8988T (cell line): ENCODE data around the gene LINC00632.
"Not testable (repeated sequence)": the region's sequence is repeated elsewhere in the genome, so short reads cannot be mapped to it uniquely, and the experiment has no call there.

Source experiments
- DNase-seq: peaks from one replicate; pipeline ENCODE4 v3.0.0; 2011

The LINC00632 gene

GRCh38 chrX:140709421-140709846 is at the start of gene LINC00632:
Gene LINC00632 (plus strand): TSS chrX:140709759.
- no peak for DNase-seq

GRCh38 chrX:140661643-140662042 is 47.9 kb upstream of the LINC00632 start:
- no peak for DNase-seq

DNA sequence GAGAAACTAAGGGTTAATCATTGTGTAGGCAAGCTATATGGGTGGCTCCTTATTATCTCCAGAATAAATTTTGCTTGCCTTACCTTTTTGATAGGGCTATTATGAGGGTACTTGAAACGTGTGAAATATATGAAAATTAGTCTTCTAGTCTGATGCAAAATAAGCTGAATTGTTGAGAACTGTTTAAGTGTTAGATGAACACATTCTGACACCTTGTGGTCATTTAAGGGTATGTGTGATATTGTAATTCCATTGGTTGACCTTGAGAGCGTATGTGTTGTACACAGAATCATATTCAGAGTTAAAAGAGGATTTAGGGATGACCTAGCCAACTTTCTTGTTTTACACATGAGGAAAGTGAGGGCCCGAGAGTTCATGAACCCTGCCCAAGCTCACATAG is 44.6 kb upstream of the LINC00632 start:
- no peak for DNase-seq

- DNase-seq = no peak
Measured at GRCh38 chrX:140672840-140673731, 36.5 kb upstream of the LINC00632 start.

DNA sequence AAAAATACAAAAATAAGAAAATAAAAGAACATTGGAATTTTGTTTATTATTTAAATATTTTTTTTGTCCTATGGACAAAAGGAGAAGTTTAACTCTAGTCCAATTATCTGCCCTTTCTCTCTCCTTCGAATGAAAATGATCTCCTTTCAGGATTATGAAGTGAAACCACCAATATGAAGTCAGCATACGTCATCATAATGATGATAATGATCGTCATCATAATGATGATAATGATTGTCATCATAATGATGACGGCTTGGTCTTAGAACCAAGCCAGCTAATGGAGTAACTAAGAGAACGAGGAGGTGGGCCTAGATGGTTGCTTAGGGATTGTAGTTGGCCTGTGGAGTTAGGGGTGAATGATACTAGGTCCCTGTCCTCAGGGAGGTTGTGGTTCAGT is 21.9 kb upstream of the LINC00632 start:
- DNase-seq = no peak

- DNase-seq = not testable (repeated sequence)
Measured at GRCh38 chrX:140691596-140691995, 18.0 kb upstream of the LINC00632 start.

DNA sequence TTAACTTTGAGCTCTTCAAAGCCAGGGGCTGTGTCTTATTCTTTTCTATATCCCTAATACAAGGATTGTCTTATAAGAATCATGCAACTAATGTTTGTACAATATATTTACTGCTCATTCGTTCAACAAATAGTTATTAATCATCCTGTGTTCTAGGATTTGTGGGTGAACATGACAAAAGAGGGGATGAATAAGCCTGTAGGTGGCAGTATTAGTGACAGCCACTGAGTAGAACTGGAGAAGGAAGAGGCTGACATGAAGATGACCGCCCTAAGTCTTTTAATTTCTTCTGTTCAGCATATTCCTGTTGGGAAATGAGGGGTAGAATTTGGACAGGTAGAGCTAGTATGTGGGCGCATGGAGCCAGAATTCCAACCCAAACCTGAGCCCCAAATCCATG is 11.9 kb upstream of the LINC00632 start:
- no peak for DNase-seq

GRCh38 chrX:140701480-140701879 is 8.1 kb upstream of the LINC00632 start:
- DNase-seq = no peak

DNA sequence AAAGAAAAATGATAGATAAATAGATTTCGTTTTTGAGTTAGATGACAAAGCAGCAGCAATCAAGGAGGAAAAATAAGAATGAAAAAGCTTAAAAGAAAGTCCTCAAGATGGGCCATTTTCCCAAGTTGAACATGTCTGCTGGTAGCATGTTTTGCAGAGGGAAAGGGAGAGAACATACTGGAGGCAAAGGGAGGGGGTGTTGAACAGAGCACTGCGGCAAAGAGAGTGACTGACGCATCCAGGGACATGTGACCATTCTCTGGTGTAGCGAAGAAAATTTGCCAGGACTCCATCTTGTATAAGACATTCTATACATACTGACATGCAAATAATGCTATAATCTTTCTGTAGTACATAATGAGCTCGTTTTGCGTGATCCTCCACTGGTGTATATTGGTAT is 1.2 kb downstream of the LINC00632 start:
- DNase-seq = no peak

GRCh38 chrX:140711894-140712293 is 2.3 kb downstream of the LINC00632 start:
- DNase-seq = no peak

DNA sequence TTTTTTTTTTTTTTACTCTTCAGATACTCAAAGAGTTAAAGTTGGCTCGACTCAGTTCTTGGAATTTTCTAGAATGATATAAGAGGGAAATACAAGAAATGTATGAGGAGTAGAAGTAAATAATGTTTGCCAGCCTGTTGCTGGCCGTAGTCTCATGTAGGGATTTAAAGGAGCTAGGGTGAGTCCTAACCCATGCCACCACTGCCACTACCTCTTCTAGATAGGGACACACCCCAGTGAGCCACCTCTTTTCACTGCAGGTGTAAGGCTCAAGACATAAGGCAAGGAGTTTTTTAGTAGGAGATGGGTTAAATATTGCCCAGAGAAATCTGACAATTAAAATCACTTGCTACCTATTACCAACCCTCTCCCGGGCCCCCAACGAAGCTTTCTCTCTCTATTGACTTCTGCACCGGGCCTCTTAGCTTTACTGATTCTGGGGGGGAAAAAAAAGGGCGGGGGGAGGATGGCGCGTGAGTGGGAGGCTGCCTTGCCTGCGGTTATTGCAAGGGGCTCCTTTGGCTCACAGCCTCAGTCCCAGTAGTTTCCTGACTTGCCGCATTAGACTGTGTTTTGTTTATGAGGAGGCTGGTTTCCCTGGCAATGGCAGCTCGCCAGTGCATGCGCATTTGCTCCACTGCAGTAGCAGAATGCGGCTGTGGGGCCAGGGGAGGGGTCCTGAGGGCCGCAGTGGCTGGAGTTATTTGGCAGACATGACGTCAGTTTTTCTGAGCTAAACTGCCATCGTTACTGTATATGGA is 3.0 kb downstream of the LINC00632 start:
- DNase-seq = no peak

GRCh38 chrX:140713174-140713539 is 3.6 kb downstream of the LINC00632 start:
- no peak for DNase-seq

GRCh38 chrX:140715787-140716186 is 6.2 kb downstream of the LINC00632 start:
- DNase-seq = no peak

GRCh38 chrX:140723121-140723715 is 13.7 kb downstream of the LINC00632 start:
- DNase-seq = no peak

GRCh38 chrX:140724309-140724708 is 14.8 kb downstream of the LINC00632 start:
- no peak for DNase-seq

- DNase-seq = no peak
Measured at GRCh38 chrX:140724736-140725135, 15.2 kb downstream of the LINC00632 start.

DNA sequence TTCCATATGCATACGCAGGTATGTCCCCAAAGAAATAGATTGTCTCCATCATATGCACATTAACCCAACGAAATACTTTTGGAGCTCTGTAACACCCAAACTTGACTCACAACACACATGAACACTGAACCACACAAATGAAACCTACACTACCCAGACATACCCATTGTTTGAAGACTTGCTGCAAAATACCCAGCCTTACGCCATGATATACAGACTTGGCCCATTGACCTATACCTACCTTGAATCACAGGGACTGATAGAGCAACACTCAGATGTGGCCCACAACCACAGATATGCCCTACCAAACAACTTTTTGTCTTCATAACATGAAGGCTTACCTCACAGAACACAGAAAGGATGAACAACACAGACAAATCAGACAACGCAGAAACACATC is 15.9 kb downstream of the LINC00632 start:
- DNase-seq = no peak

DNA sequence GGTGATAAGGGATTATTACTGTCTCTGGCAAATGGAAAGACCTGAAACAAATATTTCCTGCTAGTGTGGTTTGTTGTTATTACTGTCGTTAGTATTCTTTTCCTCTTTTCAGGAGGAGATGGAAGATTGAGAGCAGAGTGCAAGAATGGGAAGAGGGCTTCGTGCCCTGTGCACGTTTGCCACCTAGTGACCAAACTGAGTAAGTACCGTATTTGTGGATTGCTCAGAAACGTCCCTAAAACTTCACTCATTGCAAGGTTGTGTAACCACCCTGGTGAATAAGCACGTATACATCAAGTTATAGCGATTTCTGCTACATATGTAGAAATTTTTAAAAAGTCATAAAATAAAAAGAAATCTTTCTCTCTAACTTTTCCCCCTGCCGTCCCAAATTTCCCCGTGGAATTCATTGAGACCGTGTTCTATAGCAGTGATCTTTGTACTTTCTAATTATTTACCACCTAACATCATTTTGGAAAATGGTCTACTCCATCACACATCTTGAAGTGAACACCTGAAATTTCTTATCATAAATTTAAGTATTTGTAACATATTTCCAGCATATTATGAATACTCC is 24.3 kb downstream of the LINC00632 start:
- DNase-seq = no peak

- DNase-seq = no peak
Measured at GRCh38 chrX:140744085-140744484, 34.5 kb downstream of the LINC00632 start.

- DNase-seq = no peak
Measured at GRCh38 chrX:140756941-140757340, 47.4 kb downstream of the LINC00632 start.

GRCh38 chrX:140762061-140762460 is 52.5 kb downstream of the LINC00632 start:
- peak; percentile 23 for DNase-seq

- DNase-seq = no peak
Measured at GRCh38 chrX:140764401-140764919, 54.9 kb downstream of the LINC00632 start.
